Glutamatergic neuron (in vitro differentiated cells): ENCODE data around the gene NAV2. TPM values are rescaled to one million over a fixed set of nuclear protein-coding genes. Genes with fewer than 3 reads are reported as not detected.
A peak's percentile ranks its signal among the peaks of the same experiment; 100 is the strongest.

Experiments used
- DNase-seq: peaks from one replicate; pipeline ENCODE4 v3.0.0; 2022
- H3K27ac Mint-ChIP-seq: one replicate; pipeline ENCODE4 v1.8.0; 2020; ENCODE audit warnings: mild to moderate bottlenecking, mixed read lengths, inconsistent platforms; ENCODE audit not compliant: unreplicated experiment
- H3K27me3 Mint-ChIP-seq: one replicate; pipeline ENCODE4 v1.8.0; 2020; ENCODE audit warnings: mild to moderate bottlenecking, moderate library complexity, mixed read lengths, inconsistent platforms; ENCODE audit not compliant: unreplicated experiment
- H3K36me3 Mint-ChIP-seq: one replicate; pipeline ENCODE4 v1.8.0; 2020; ENCODE audit warnings: mild to moderate bottlenecking, mixed read lengths, inconsistent platforms; ENCODE audit not compliant: unreplicated experiment
- H3K4me1 Mint-ChIP-seq: one replicate; pipeline ENCODE4 v1.8.0; 2020; ENCODE audit warnings: mild to moderate bottlenecking, low read depth, mixed read lengths, inconsistent platforms; ENCODE audit not compliant: unreplicated experiment
- H3K4me3 Mint-ChIP-seq: one replicate; pipeline ENCODE4 v1.8.0; 2020; ENCODE audit warnings: mild to moderate bottlenecking, mixed read lengths, inconsistent platforms; ENCODE audit not compliant: unreplicated experiment
- H3K9me3 Mint-ChIP-seq: one replicate; pipeline ENCODE4 v1.8.0; 2020; ENCODE audit warnings: mild to moderate bottlenecking, moderate library complexity, mixed read lengths, inconsistent platforms; ENCODE audit not compliant: unreplicated experiment
- total RNA-seq: library from RNA; stranded (reverse); fragmentation: NEBNext Ultra II Directional; extraction: Animal tissue kit (Norgen Biotek cat#: 25700); gene quantifications from one replicate; pipeline ENCODE4 v1.2.1, GENCODE V29; 2021; ENCODE audit not compliant: unreplicated experiment
- TF ChIP-seq, protein P1 (sequence below): fragments of 200-600 bp; sonication (generic); IDR thresholded peaks from one replicate; pipeline ENCODE4 v1.5.0; 2021; ENCODE audit not compliant: partially characterized antibody, unreplicated experiment

The NAV2 gene
- total RNA-seq, 1 donor from 2014 or later, result 117 TPM

DNA sequence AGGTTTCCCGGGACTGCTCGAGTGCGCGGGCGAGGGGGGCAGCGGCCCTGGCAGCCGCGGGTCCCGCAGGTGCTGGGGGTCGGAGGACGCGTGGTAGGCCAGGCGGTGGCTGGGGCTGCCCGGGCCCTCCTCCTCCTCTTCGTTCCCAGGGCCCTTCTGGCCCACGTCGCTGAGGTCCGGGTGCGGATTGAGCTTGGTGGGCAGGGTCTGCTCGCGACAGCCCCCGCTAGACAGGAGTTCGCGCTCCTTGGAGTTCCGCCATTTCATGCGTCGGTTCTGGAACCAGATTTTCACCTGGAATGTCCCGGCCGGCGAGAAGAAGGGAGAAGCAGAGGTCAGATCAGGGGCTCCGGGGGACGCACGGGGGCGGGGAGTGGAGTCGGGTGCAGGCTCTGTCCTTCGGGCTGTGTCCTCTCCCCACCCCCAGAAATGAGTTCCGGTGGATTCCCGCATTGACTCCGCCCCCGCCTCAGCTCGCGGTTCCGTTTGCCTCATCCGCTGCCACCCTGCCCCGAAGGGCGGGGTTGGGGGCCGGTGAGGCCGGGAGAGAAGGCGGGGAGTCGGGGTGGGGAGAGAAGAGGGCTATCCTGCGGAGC lies 443.7 kb downstream of the NAV2 start:
- DNase-seq, result peak; percentile 26
- H3K4me1 Mint-ChIP-seq, result peaks cover 24% of the 10 kb centered on the region
- no peaks in the 10 kb centered on the region for H3K36me3 Mint-ChIP-seq
- peaks cover 18% of the 10 kb centered on the region for H3K9me3 Mint-ChIP-seq
- peak overlapping the region; percentile 86 for H3K4me3 Mint-ChIP-seq
- TF ChIP-seq, protein P1, sequence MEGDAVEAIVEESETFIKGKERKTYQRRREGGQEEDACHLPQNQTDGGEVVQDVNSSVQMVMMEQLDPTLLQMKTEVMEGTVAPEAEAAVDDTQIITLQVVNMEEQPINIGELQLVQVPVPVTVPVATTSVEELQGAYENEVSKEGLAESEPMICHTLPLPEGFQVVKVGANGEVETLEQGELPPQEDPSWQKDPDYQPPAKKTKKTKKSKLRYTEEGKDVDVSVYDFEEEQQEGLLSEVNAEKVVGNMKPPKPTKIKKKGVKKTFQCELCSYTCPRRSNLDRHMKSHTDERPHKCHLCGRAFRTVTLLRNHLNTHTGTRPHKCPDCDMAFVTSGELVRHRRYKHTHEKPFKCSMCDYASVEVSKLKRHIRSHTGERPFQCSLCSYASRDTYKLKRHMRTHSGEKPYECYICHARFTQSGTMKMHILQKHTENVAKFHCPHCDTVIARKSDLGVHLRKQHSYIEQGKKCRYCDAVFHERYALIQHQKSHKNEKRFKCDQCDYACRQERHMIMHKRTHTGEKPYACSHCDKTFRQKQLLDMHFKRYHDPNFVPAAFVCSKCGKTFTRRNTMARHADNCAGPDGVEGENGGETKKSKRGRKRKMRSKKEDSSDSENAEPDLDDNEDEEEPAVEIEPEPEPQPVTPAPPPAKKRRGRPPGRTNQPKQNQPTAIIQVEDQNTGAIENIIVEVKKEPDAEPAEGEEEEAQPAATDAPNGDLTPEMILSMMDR, result no peak
- H3K27ac Mint-ChIP-seq, result no peak overlapping the region
- peaks cover 37% of the 10 kb centered on the region for H3K27me3 Mint-ChIP-seq

DNA sequence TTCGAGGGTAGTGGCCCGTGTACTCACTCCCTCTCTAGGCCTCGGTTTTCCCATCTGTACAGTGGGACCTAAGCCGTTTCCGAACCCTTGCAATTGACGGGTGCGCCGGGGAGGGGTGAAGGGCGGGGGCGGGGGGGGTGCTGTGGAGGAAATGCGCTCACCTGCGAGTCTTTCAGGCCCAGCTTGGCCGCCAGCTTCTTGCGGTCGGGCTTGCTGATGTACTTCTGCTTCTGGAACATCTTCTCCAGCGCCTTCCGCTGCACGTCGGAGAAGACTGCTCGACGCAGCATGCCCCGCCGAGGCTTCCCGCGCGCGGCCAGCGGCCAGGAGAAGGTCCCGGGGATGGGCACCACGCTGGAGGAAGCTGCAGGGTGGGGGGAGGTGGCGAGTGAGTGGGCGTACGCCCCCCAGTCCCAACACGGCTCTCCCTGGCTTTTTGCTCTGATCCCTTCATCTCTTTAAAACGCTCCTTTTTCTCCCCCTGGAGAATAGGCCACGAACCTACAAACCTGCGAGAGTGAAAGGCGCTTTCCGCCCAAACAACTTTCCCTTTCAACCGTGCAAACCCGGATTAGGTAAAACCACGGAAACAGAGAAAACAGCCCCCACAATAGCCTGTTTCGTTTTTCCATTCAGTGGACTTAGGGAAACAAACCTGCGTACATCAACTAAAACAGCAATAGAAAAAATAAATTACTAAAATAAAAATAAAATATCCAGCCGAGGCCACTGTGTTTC lies 444.4 kb downstream of the NAV2 start:
- H3K9me3 Mint-ChIP-seq, result peaks cover 18% of the 10 kb centered on the region
- H3K36me3 Mint-ChIP-seq, result no peaks in the 10 kb centered on the region
- H3K27ac Mint-ChIP-seq, result no peak overlapping the region
- peak overlapping the region; percentile 72 for H3K4me3 Mint-ChIP-seq
- TF ChIP-seq, protein P1, result no peak
- peaks cover 39% of the 10 kb centered on the region for H3K27me3 Mint-ChIP-seq
- H3K4me1 Mint-ChIP-seq, result peaks cover 26% of the 10 kb centered on the region
- DNase-seq, result peak; percentile 31

DNA sequence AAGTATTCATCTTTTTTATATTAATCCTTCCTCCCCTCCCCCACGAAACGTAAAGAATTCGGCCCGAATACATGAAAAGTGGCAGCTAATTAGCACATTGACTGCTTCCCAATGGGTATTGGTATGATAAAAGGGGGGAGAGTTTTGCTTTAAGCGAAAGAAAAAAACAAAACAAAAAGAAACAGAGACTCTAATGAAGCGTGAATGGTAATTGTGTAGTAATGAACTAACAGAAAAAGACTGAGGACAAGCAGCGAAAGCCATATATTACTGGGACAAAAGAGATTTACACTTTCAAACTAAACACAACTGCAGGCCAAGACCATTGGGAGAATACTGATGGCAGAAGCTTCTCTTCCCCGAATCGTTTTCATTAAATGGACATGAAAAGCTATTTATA lies 445.1 kb downstream of the NAV2 start:
- Mint-ChIP-seq H3K36me3 (no peaks in the 10 kb centered on the region), H3K9me3 (peaks cover 18% of the 10 kb centered on the region), H3K4me1 (peaks cover 26% of the 10 kb centered on the region), H3K27ac (no peak overlapping the region), H3K4me3 (peak overlapping the region; percentile 72), H3K27me3 (peaks cover 44% of the 10 kb centered on the region)
- TF ChIP-seq, protein P1, result no peak
- no peak for DNase-seq

DNA sequence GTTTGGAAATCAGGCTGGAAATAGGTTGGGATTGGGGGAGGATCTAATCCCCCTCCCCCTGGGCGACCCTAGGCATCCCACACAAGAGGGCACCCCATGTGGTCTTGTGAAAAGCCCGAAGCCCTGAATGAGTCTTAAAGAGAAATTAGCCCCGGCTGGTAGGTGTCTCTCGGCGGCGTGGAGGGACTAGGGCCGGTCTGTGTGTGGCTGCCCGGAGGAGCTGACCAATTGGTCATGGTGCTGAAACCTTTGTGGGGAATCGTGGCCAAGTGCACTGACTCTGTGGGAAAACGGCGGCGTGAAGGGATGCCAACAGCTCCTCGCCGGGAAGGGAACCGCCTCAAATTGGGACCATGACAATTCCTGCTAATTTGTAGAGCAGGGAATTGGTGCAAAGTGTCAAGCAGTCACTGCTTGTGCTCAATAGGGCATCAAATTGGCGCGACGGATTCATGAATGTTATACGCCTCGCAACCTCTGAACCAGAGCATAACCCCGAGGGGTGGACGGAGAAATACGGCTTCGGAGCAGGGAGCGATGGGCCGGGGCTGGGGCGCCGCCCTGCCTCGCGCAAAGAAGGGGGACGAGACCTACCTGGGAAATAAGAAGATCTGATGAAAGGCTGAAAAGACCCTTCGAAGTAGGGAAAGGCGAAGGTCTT lies 446.1 kb downstream of the NAV2 start:
- Mint-ChIP-seq H3K36me3 (no peaks in the 10 kb centered on the region), H3K27me3 (peaks cover 53% of the 10 kb centered on the region), H3K27ac (peak overlapping the region; percentile 29), H3K4me1 (peaks cover 31% of the 10 kb centered on the region), H3K9me3 (peaks cover 18% of the 10 kb centered on the region), H3K4me3 (peak overlapping the region; percentile 78)
- DNase-seq, result peak; percentile 39
- TF ChIP-seq, protein P1, result no peak
